ENCODE measurements around the gene VPS8. TPM values are rescaled to one million over a fixed set of nuclear protein-coding genes. Genes with fewer than 3 reads are reported as not detected.

The VPS8 gene
- total and polyA plus RNA-seq, 2 of the 13 experiments (the other 11 are each of a cell fraction or from before 2014, with no cell fraction given), result 14.2 to 35.1 TPM

GRCh38 chr3:185030951-185031350 is 219.0 kb downstream of the VPS8 start:
- ATAC-seq (no peak), DNase-seq (ENCODE audit: low spot score) (no peak), FAIRE-seq (no peak)
- 95% methylated on average over 3 of the region's 3 CpGs for WGBS (ENCODE audit: low lambda C conversion rate)
- in situ Hi-C loops (cut with HindIII; ENCODE audit: extremely low pct_ligation_motif_present, low pct_unique_long_range_greater_than_20kb), result no loop called here
- Histone ChIP-seq H2AFZ (ENCODE audit: low read length) (no peak overlapping the region), H4K20me1 (ENCODE audit: insufficient read depth, low read length) (no peaks in the 10 kb centered on the region), H3K27me3 (ENCODE audit: control insufficient read depth in 1 of 2, insufficient read depth in 2 of 2, low read length in 2 of 2) (no peaks in the 10 kb centered on the region), H3K4me2 (ENCODE audit: low read depth, low read length) (no peak overlapping the region), H3K4me1 (ENCODE audit: insufficient read depth, low read length) (peaks cover 10% of the 10 kb centered on the region), H3K9ac (ENCODE audit: insufficient read depth, low read depth, low read length) (no peak overlapping the region), H3K9me3 (ENCODE audit: low read length) (no peaks in the 10 kb centered on the region), H3K27ac (ENCODE audit: extremely low read length, insufficient read depth, low read length) (no peak overlapping the region), H3K79me2 (ENCODE audit: insufficient read depth, low read length) (no peaks in the 10 kb centered on the region), H3K4me3 (replicated peaks in 1 of 3; ENCODE audit: insufficient read depth in 1 of 3, low read depth in 2 of 3, low read length in 3 of 3) (no peak overlapping the region), H3K36me3 (replicated peaks in 1 of 2; ENCODE audit: control insufficient read depth in 1 of 2, insufficient read depth in 2 of 2, low read length in 2 of 2) (no peaks in the 10 kb centered on the region)
- TF ChIP-seq HMGA1 (CRISPR knock-in tag; conservative IDR thresholded peaks at IDR 0.05) (no peak), ZNF652 (CRISPR knock-in tag; IDR thresholded peaks at IDR 0.05; ENCODE audit: borderline replicate concordance, low read depth) (no peak), ZNF577 (CRISPR knock-in tag; IDR thresholded peaks at IDR 0.05; ENCODE audit: borderline replicate concordance, low read depth) (no peak), ZNF75D (CRISPR knock-in tag; IDR thresholded peaks at IDR 0.05; ENCODE audit: borderline replicate concordance) (no peak), ZIK1 (CRISPR knock-in tag; IDR thresholded peaks at IDR 0.05; ENCODE audit: borderline replicate concordance, low read depth) (no peak), ZNF512B (CRISPR knock-in tag; IDR thresholded peaks at IDR 0.05; ENCODE audit: borderline replicate concordance) (no peak), ZNF513 (CRISPR knock-in tag; conservative IDR thresholded peaks at IDR 0.05) (no peak), ATF1 (CRISPR knock-in tag; IDR thresholded peaks at IDR 0.05) (no peak), ZNF510 (CRISPR knock-in tag; IDR thresholded peaks at IDR 0.05; ENCODE audit: low read depth) (no peak), XBP1 (CRISPR knock-in tag; IDR thresholded peaks at IDR 0.05) (no peak), HNRNPL (IDR thresholded peaks at IDR 0.05; ENCODE audit: low read depth, low read length) (no peak), ZNF383 (CRISPR knock-in tag; IDR thresholded peaks at IDR 0.05; ENCODE audit: borderline replicate concordance) (no peak), ZNF552 (CRISPR knock-in tag; IDR thresholded peaks at IDR 0.05; ENCODE audit: borderline replicate concordance) (no peak), ZNF329 (CRISPR knock-in tag; IDR thresholded peaks at IDR 0.05; ENCODE audit: low read depth) (no peak), TFDP1 (CRISPR knock-in tag; IDR thresholded peaks at IDR 0.05; ENCODE audit: borderline replicate concordance) (no peak), ZNF558 (CRISPR knock-in tag; IDR thresholded peaks at IDR 0.05; ENCODE audit: borderline replicate concordance) (no peak), GTF2F1 (IDR thresholded peaks at IDR 0.05; ENCODE audit: low read length) (no peak)
- ChIA-PET POLR2A (no interaction called here), CTCF (ENCODE audit: low intra/inter-chr PET ratio, low total read pairs) (no interaction called here)
- BruUV-seq (replicated peaks), result no TSS peak
- intact Hi-C loops (cut with micrococcal nuclease; ENCODE audit: unreplicated experiment), result no loop called here

Data from HepG2 (cell line).